Measurements from ENCODE around the gene VTI1B.

- TF ChIP-seq CTCF (IDR thresholded peaks at IDR 0.05) (no peak), POLR2A (IDR thresholded peaks at IDR 0.05) (no peak)
These were observed 29.6 kb upstream of the VTI1B start for GRCh38 chr14:67703997-67704396.
